ENCODE results near the gene NDE1.

GRCh38 chr16:15608398-15609285 is 41.4 kb upstream of the NDE1 start:
- TF ChIP-seq CTCF (IDR thresholded peaks at IDR 0.05) (no peak), POLR2A (IDR thresholded peaks at IDR 0.05) (no peak)
